Measurements from ENCODE around the gene XRCC1. TPM values are rescaled to one million over a fixed set of nuclear protein-coding genes. Genes with fewer than 3 reads are reported as not detected.

The XRCC1 gene
- total and polyA plus RNA-seq, 2 of the 4 experiments (the other 2 are of a cell fraction), result 12.5 to 21.3 TPM

DNA sequence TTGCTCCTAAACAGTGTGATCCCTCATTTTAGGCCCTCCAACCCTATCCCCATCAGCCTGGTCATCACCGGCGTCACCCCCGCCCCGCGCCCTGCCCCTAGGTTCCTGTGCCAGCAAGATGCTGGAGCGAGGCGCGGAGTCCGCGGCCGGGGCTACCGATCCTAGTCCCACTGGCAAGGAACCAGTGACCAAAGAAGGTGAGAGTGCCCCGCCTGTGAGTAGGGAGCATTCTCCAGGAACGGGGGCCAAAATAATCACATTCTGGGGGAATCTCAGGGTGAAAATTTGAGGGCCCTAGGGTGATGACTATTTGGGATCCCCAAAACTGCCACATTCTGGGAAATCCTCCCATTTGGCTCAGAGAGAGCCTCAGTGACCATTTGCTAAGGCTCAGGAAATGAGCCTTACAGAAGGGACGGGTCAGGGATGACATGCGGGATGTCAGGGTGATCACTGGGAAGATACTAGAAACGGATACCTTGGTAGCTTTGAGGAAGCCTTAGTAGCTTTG, 41.0 kb downstream of the XRCC1 start (continued):
- TF ChIP-seq, protein P1, sequence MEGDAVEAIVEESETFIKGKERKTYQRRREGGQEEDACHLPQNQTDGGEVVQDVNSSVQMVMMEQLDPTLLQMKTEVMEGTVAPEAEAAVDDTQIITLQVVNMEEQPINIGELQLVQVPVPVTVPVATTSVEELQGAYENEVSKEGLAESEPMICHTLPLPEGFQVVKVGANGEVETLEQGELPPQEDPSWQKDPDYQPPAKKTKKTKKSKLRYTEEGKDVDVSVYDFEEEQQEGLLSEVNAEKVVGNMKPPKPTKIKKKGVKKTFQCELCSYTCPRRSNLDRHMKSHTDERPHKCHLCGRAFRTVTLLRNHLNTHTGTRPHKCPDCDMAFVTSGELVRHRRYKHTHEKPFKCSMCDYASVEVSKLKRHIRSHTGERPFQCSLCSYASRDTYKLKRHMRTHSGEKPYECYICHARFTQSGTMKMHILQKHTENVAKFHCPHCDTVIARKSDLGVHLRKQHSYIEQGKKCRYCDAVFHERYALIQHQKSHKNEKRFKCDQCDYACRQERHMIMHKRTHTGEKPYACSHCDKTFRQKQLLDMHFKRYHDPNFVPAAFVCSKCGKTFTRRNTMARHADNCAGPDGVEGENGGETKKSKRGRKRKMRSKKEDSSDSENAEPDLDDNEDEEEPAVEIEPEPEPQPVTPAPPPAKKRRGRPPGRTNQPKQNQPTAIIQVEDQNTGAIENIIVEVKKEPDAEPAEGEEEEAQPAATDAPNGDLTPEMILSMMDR (conservative IDR thresholded peaks at IDR 0.05; ENCODE audit: low read depth, low read length), result no peak
